Ishikawa (cell line): ENCODE measurements around the gene CHN2.

Source experiments
- CEBPB ChIP-seq: IDR thresholded peaks from 2 replicates; pipeline ENCODE4 v1.6.1; 2012
- CREB1 ChIP-seq: IDR thresholded peaks from 2 replicates; pipeline ENCODE4 v1.6.1; 2012; ENCODE audit warnings: low read depth
- EGR1 ChIP-seq: IDR thresholded peaks from 2 replicates; pipeline ENCODE4 v1.6.1; 2012
- EP300 ChIP-seq: IDR thresholded peaks from 2 replicates; pipeline ENCODE4 v1.6.1; 2012; ENCODE audit warnings: borderline replicate concordance
- FOXM1 ChIP-seq: IDR thresholded peaks from 2 replicates; pipeline ENCODE4 v1.6.1; 2012; ENCODE audit warnings: low read depth, borderline replicate concordance
- MAX ChIP-seq: IDR thresholded peaks from 2 replicates; pipeline ENCODE4 v1.6.1; 2012
- NFIC ChIP-seq: IDR thresholded peaks from 2 replicates; pipeline ENCODE4 v1.6.1; 2012
- RAD21 ChIP-seq: IDR thresholded peaks from 2 replicates; pipeline ENCODE4 v1.6.1; 2012; ENCODE audit warnings: low read depth
- REST ChIP-seq: IDR thresholded peaks from 2 replicates; pipeline ENCODE4 v1.6.1; 2012; ENCODE audit warnings: low read depth, mild to moderate bottlenecking
- TAF1 ChIP-seq: IDR thresholded peaks from 2 replicates; pipeline ENCODE4 v1.6.1; 2012; ENCODE audit warnings: low read depth, mild to moderate bottlenecking
- TCF12 ChIP-seq: IDR thresholded peaks from 2 replicates; pipeline ENCODE4 v1.6.1; 2012; ENCODE audit warnings: low read depth
- TEAD4 ChIP-seq: IDR thresholded peaks from 2 replicates; pipeline ENCODE4 v1.6.1; 2012
- YY1 ChIP-seq: IDR thresholded peaks from 2 replicates; pipeline ENCODE4 v1.6.1; 2012; ENCODE audit warnings: low read depth
- ZBTB7A ChIP-seq: IDR thresholded peaks from 2 replicates; pipeline ENCODE4 v1.6.1; 2012; ENCODE audit warnings: low read depth
- TF ChIP-seq, protein P1 (sequence below): IDR thresholded peaks from 2 replicates; pipeline ENCODE4 v1.6.1; 2012

The CHN2 gene

GRCh38 chr7:29400437-29400836 is 205.9 kb downstream of the CHN2 start:
- TF ChIP-seq RAD21 (no peak), NFIC (no peak)

- no peak for TF ChIP-seq ZBTB7A
- TF ChIP-seq, protein P1, sequence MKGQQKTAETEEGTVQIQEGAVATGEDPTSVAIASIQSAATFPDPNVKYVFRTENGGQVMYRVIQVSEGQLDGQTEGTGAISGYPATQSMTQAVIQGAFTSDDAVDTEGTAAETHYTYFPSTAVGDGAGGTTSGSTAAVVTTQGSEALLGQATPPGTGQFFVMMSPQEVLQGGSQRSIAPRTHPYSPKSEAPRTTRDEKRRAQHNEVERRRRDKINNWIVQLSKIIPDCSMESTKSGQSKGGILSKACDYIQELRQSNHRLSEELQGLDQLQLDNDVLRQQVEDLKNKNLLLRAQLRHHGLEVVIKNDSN: no peak
- no peak for TF ChIP-seq NFIC
- no peak for TF ChIP-seq FOXM1
- TF ChIP-seq EGR1: no peak
- no peak for TF ChIP-seq EP300
- no peak for TF ChIP-seq REST
- no peak for TF ChIP-seq MAX
- no peak for TF ChIP-seq RAD21
- no peak for TF ChIP-seq TAF1
- TF ChIP-seq TEAD4: no peak
- TF ChIP-seq CREB1: no peak
- TF ChIP-seq TCF12: no peak
- TF ChIP-seq YY1: no peak
- no peak for TF ChIP-seq CEBPB
These were observed 207.2 kb downstream of the CHN2 start for GRCh38 chr7:29401769-29402168.

GRCh38 chr7:29405891-29406290 is 211.3 kb downstream of the CHN2 start:
- TF ChIP-seq FOXM1 (no peak), CREB1 (no peak)

DNA sequence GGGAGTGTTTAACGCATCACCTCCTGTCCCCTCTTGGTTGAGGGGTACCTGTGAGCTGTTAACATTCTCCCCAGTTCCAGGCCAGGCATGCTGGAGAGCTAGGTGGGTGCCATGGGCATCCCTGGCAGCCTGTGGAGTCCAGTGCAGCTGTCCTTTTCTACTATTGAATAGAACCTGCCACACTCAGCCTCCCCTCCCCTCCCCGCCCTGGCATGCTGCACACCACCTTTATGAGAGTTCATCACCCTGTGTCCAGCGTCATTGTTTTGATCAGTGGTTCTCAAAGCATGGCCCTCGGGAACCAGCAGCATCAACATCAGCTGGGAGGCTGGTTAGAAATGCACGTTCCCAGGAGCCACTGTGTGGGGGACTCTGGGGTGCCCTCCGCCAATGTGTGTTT is 211.8 kb downstream of the CHN2 start:
- TF ChIP-seq TEAD4 (no peak), RAD21 (no peak), REST (no peak), TAF1 (no peak), EP300 (no peak), MAX (no peak), FOXM1 (no peak), CREB1 (no peak)

DNA sequence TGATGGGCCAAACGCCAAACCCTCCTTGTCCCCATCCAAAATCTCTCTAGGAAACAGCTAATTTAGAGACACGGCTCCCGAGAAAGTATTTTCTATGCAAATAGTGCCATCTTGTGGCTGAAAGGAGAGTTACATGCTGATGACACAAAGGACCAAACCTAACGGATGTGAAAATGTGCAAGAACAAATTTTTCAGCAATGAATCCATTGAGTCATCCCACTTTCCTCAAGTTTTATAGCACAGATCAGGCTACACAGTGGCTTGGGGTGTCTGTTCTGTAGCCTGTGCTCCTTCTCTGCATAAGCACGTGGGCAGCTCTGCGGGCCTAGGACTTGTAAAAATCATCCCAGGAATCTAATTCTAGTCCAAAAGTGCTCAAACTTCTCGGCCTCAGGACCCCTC is 214.3 kb downstream of the CHN2 start:
- TF ChIP-seq RAD21 (peak; percentile 89), MAX (no peak)

GRCh38 chr7:29410996-29411395 is 216.4 kb downstream of the CHN2 start:
- TF ChIP-seq ZBTB7A: no peak

- TF ChIP-seq RAD21: no peak
- TF ChIP-seq FOXM1: no peak
- TF ChIP-seq TAF1: no peak
- TF ChIP-seq NFIC: no peak
- TF ChIP-seq CREB1: no peak
- TF ChIP-seq CEBPB: no peak
- no peak for TF ChIP-seq REST
- TF ChIP-seq EGR1: no peak
- TF ChIP-seq TEAD4: no peak
- no peak for TF ChIP-seq YY1
- TF ChIP-seq EP300: no peak
- no peak for TF ChIP-seq MAX
- TF ChIP-seq TCF12: no peak
- TF ChIP-seq, protein P1: no peak
These were observed 218.3 kb downstream of the CHN2 start for GRCh38 chr7:29412912-29413311.
